ENCODE measurements around the gene HPCAL1.

GRCh38 chr2:10276481-10277292 is 26.0 kb upstream of the HPCAL1 start:
- TF ChIP-seq CTCF (IDR thresholded peaks at IDR 0.05; ENCODE audit: extremely low read depth in 1 of 2, insufficient read depth in 1 of 2, low read depth in 1 of 2, low read length in 2 of 2) (no peak), MAX (IDR thresholded peaks at IDR 0.05; ENCODE audit: insufficient read depth, insufficient read length) (no peak), POLR2AphosphoS5 (IDR thresholded peaks at IDR 0.05; ENCODE audit: insufficient read depth, low read depth, low read length) (no peak), EZH2 (IDR thresholded peaks at IDR 0.05; ENCODE audit: borderline replicate concordance, low read depth, low read length, severe bottlenecking) (no peak), POLR2A (IDR thresholded peaks at IDR 0.05; ENCODE audit: low read depth, low read length) (no peak), FOS (IDR thresholded peaks at IDR 0.05; ENCODE audit: borderline replicate concordance, insufficient read depth, low read length) (no peak)

Data from endothelial cell of umbilical vein (primary cell).